OCI-LY1 (cell line): ENCODE results near the gene BABAM2.

ENCODE experiments used
- EZH2 ChIP-seq: fragments of 200-600 bp; sonication (generic), shearing (Covaris generic); IDR thresholded peaks from 2 replicates; pipeline ENCODE4 v1.8.0; 2017; ENCODE audit warnings: borderline replicate concordance, mixed run types, mild to moderate bottlenecking, antibody characterized with exemption, low read length, moderate library complexity, mixed read lengths
- TF ChIP-seq, protein P1 (sequence below): fragments of 200-600 bp; sonication (generic), shearing (Covaris generic); IDR thresholded peaks from 2 replicates; pipeline ENCODE4 v1.5.1; 2017; ENCODE audit warnings: mild to moderate bottlenecking, antibody characterized with exemption, low read length, moderate library complexity, mixed read lengths

GRCh38 chr2:27903018-27903417 is 12.5 kb downstream of the BABAM2 start:
- TF ChIP-seq EZH2: no peak
- TF ChIP-seq, protein P1, sequence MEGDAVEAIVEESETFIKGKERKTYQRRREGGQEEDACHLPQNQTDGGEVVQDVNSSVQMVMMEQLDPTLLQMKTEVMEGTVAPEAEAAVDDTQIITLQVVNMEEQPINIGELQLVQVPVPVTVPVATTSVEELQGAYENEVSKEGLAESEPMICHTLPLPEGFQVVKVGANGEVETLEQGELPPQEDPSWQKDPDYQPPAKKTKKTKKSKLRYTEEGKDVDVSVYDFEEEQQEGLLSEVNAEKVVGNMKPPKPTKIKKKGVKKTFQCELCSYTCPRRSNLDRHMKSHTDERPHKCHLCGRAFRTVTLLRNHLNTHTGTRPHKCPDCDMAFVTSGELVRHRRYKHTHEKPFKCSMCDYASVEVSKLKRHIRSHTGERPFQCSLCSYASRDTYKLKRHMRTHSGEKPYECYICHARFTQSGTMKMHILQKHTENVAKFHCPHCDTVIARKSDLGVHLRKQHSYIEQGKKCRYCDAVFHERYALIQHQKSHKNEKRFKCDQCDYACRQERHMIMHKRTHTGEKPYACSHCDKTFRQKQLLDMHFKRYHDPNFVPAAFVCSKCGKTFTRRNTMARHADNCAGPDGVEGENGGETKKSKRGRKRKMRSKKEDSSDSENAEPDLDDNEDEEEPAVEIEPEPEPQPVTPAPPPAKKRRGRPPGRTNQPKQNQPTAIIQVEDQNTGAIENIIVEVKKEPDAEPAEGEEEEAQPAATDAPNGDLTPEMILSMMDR: no peak
